DND-41 (cell line): ENCODE data around the gene GNAZ.

Source experiments
- CTCF ChIP-seq: IDR thresholded peaks from 2 replicates; pipeline ENCODE4 v1.5.1; 2012; ENCODE audit warnings: borderline replicate concordance, low read length, moderate library complexity, mild to moderate bottlenecking; ENCODE audit not compliant: poor library complexity, severe bottlenecking; ENCODE audit errors: extremely low read depth
- EZH2 ChIP-seq: IDR thresholded peaks from 3 replicates; pipeline ENCODE4 v1.6.1; 2012; ENCODE audit warnings: borderline replicate concordance, low read depth, mild to moderate bottlenecking, moderate library complexity, low read length, inconsistent platforms; ENCODE audit not compliant: severe bottlenecking

DNA sequence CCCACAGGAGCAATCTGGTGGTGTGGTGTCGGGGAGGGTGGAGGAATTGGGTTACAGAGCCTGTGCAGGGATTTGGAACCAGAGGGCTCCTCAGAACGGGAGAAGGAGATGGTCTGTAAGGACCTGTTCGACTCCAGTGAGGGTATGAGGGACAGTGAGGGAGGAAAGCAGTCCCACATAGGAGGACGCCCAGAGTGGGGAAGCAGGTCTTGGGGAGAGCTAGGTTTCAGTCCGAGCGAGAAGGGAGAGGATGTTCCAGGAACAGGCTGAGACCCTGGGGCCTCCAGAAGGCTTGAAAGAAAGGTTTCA, 32.0 kb upstream of the GNAZ start:
- no peak for TF ChIP-seq CTCF
- TF ChIP-seq EZH2: no peak
